Putamen (tissue), 1 donor: Measurements from ENCODE around the gene TMTC3.

ENCODE experiments used
- DNase-seq: peaks from one replicate; pipeline ENCODE4 v3.0.0-alpha.2; 2016; ENCODE audit warnings: low spot score

Gene TMTC3

DNA sequence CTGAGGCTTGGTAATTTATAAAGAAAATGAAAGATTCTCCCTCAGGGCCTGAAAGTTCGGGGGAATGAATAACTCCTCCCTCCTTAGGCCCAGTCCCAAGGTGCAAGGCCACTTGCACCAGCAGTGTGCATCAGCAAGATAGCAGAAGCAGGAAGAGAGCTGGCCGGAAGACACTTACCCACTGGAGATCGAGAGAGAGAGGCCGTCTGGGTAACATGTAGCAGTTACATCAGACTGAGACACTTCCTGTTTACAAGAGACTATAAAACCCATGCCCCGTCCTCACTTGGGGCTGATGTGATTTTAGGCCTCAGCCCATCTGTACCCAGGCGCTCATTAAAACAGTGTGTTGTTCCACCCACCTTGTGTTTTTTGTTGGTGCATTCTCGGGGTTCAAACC lies 85.2 kb downstream of the TMTC3 start:
- DNase-seq: no peak

DNA sequence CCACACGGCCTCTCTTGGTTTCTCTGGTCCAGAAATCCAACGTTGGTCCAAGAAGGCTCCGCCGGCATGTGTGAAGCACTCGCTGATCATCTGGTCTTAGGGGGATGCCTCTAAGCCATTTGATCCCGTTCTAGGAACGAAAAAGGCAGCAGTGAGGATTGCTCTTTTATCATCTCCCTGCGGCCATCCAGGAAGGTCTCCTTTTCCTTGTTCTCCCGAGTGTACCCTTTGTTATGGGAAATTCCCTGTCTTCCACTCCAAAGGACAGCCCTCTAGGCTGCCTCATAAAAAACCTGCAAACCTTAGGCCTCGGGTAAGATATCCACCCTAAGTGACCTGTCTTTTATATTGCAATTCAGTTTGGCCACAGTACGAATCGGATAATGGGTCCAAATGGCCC lies 85.8 kb downstream of the TMTC3 start:
- DNase-seq: no peak

DNA sequence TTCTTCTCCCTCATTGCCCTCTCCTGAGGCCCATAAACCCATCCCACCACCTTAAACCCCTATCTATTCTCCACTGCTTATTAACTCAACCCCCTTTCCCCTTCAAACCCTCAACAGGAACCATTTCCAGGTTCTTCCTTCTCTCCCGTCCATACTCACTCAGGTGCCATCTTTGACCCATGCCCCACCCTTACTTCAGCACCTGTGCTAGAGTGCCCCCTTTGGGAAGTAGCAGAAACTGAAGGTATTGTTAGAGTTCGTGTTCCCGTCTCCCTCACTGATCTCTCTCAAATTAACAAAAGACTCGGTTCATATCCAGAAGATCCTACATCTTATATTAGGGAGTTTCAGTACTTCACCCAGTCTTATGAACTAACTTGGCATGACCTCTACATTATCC lies 86.6 kb downstream of the TMTC3 start:
- DNase-seq: no peak

DNA sequence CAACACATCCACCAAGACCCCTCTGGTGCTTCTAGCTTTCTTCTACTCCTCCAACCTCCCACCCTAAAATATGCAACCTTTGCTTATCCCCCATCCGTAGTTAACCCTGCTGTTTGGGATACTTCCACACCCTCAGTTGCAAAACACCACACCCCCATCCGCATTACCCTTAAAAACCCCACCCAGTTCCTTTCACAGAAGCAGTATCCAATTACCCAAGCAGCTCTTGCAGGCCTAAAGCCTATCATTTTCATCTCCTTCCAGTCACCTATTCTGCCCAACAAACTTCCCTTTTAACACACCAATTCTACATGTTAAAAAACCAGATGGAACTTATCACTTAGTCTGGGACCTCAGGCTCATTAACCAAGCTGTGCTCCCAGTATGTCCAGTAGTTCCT lies 88.2 kb downstream of the TMTC3 start:
- no peak for DNase-seq

DNA sequence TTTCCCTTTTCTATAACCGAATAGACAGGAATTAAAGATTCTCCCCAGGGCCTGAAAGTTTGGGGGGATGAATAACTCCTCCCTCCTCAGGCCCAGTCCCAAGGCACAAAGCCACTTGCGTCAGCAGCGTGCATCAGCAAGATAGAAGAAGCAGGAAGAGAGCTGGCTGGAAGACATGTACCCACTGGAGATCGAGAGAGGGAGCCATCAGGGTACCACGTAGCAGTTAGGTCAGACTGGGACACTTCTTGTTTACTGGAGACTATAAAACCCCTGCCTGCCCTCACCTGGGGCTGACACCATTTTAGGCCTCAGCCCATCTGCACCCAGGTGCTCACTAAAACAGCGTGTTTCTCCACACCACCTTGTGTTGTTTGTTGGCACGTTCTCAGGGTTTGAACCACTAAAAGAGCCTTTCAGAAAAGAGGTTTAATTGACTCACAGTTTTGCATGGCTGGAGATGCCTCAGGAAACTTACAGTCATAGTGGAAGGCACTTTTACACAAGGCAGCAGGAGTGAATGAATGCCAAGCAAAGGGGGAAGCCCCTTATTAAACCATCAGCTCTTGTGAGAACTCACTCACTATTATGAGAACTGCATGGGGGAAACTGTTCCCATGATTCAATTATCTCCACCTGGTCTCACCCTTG lies 93.2 kb downstream of the TMTC3 start:
- no peak for DNase-seq

DNA sequence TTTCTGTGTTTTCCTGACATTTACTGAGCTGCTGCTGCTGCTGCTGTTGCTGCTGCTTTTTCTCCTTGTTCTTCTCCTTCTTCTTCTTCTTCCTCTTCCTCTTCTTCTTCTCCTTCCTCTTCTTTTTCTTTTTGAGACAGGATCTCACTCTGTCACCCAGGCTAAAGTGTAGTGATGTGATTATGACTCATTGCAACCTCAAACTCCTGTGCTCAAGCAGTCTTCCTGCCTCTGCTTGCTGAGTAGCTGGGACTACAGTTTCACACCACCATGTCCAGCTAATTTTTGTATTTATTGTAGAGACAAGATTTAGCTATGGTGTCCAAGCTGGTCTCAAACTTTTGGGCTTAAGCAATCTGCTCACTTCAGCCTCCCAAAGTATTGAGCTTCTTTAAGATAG lies 95.8 kb downstream of the TMTC3 start:
- no peak for DNase-seq

DNA sequence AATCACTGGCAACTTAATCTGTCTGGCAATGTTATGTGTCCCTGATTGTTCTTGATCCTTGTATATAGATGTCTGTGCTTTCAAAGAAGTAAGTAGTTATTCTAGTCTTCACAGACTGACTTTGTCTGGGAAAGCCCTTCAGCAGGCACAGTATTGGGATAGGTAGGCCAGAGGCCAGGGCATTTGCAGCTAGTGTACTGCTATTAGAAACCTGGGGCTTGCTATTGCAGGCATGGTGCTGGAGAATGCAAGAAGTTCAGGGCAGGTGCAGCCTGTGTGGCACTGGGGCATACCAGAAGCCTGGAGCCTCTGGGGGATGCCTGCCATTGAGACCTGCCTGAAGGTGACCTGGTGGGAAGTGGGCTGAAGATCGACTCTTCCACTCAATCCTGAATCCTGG lies 96.3 kb downstream of the TMTC3 start:
- no peak for DNase-seq

DNA sequence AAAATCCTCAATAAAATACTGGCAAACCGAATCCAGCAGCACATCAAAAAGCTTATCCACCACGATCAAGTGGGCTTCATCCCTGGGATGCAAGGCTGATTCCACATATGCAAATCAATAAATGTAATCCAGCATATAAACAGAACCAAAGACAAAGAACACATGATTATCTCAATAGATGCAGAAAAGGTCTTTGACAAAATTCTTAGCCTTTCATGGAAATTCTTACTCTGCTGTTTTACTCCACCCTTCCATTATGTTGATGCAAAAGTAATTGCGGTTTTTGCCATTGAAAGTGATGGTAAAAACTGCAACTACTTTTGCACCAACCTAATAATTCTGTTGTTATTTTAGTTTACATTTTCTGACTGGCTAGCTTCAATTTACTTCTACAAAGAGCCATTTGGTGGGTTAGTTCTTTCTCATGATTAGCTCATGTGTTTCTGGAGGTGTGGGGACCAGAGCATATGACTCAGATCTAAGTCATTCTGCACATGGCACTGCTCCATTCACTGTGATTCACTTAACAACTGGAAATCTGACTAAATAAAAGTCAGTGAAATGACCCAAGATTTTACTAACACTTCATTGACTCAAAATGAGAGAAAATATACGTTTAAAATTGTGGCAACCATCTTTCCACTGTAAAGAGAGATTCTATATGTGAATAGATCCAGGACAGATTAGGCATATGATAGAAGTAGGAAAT lies 99.9 kb downstream of the TMTC3 start:
- DNase-seq: no peak

DNA sequence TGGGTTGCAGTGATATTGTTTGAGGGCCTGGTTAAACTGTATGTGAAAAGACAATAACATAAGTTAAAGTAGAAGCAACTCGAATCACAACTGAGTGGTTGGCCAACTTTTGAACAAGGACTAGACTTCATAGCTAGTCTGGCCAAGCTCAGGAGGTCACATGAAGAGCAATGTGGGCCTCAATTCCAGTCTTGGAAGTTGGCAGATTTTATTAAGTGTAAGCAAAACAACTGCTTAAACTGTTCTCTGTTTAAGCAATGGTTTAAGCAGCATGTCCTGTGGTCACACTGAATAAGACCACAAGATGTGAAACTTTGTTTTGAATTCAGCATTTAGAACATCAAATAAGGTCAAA lies 100.4 kb downstream of the TMTC3 start:
- no peak for DNase-seq

DNA sequence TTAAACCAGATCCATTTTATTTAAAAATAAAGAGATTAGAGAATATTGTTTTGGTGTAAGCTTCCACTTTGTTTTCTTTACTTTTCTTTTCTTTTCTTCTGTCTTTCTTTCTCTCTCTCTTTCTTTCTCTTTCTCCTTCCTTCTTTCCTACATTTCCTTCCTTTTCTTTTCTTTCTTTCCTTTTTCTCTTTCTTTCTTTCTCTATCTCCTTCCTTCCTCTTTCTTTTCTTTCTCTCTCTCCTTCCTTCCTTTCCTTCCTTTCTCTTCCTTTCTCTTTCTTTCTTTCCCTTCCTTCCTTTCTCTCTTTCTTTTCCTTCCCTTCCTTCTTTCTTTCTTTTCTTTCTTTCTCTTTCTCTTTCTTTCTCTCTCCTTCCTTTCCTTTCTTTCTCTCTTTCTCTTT lies 100.8 kb downstream of the TMTC3 start:
- DNase-seq: no peak

DNA sequence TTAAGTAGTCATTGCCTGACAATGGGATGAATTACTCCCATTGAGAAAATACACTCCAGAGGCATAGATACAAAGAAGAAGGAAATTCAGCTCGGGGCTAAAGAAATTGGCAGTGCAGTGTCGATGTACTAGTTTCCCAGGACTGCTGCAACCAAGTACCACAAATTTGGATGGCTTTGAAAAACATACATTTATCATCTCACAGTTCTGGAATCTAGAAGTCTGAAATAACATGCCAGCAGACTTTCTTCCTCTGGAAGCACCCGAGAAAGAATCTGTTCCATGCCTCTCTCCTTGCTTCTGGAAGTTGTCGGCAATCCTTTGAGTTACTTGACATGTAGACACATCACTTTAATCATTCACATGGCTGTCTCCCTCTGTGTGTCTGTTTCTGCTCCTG lies 101.9 kb downstream of the TMTC3 start:
- no peak for DNase-seq

DNA sequence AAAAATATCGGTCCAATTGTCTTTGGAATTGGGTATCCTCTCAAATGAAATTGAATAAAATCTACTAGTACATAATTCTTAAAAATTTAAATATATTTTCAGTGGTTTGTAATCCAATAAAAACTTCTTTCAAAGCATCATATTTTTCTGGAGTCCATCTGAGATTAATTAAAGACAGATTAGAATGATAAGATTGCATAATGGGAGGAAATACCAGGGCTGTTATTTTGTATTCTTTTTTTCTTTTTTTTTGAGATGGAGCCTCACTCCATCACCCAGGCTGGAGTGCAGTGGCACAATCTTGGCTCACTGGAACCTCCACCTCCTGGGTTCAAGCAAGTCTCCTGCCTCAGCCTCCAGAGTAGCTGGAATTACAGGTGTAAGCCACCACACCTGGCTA lies 103.8 kb downstream of the TMTC3 start:
- DNase-seq: no peak

DNA sequence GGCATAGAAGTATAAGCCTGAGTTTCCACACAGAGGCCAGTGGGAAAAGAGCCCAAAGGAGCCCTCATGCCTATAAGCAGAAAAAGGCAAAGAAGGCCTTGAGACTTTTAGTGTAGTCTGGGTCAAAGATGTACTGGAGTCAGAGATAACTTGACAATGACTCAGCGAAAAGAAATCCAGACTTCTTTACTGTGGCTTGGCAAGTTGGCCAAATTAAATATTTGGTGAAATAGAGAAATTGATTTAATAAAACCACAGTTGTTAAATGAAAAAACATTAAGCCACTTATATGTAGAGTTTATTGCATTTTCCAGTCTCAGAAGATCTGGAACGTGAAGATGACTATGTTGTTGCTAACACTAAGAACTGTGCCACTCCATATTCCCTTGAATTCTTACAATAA lies 105.1 kb downstream of the TMTC3 start:
- no peak for DNase-seq

DNA sequence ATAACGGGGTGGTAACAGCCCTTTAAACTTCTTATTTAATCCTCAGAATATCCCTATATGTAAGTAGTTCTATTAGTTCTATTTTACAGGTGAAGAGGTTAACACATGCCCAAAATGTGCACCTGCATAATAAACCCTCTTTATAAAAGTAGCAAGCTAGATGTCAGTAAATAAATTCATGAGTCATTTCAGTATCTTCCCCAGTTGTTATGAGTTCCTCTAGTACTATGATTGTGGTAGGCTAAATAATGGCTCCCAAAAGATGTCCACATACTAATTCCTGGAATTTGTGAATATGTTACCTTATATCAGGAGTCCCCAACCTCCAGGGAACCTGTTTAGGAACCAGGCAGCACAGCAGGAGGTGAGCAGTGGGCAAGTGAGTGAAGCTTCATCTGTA lies 106.5 kb downstream of the TMTC3 start:
- no peak for DNase-seq
